HCT116 (cell line): ENCODE measurements around the gene CHMP4B. TPM values are rescaled to one million over a fixed set of nuclear protein-coding genes. Genes with fewer than 3 reads are reported as not detected.

ENCODE experiments used
- ATAC-seq: fragments of 200-7000 bp; cut with Tn5 transposase; 2 replicates; pipeline ENCODE4 v1.9.1; 2020; ENCODE audit warnings: mild to moderate bottlenecking, moderate library complexity
- BruUV-seq: library from RNA; stranded (reverse); fragments of 400-500 nt; replicated peaks from 2 replicates; lab custom pipeline; 2021; lab: Mats Ljungman, UMichigan
- CTCF ChIA-PET: fragments of 300-600 bp; sonication (Branson Sonifier 250); formaldehyde crosslinking; loops from one replicate; lab custom pipeline; 2021; ENCODE audit warnings: antibody characterized with exemption; lab: Charles Lee
- POLR2A ChIA-PET: fragments of 300-600, 350-600 bp; sonication (Branson Sonifier 250); formaldehyde crosslinking; loops from one replicate; lab custom pipeline; 2021; ENCODE audit warnings: antibody characterized with exemption; lab: Charles Lee
- RAD21 ChIA-PET, 2 experiments: fragments of 300-600 bp; sonication (Branson Sonifier 250); formaldehyde crosslinking; loops; one replicate each; lab custom pipeline; 2023; ENCODE audit warnings: low total read pairs in 2 of 2; ENCODE audit not compliant: uncharacterized antibody in 2 of 2, unreplicated experiment in 2 of 2, low non-redundant PET in 1 of 2; lab: Charles Lee
- DNase-seq: peaks from one replicate; pipeline ENCODE4 v3.0.0-alpha.2; 2010; ENCODE audit warnings: low read depth, low spot score
- H2AFZ ChIP-seq: fragments of 200-600 bp; shearing (Covaris generic), sonication (generic); 2 replicates; pipeline ENCODE4 v1.6.1; 2017; ENCODE audit warnings: low read depth, mixed run types, mixed read lengths, antibody characterized with exemption, low read length; ENCODE audit not compliant: poor library complexity, severe bottlenecking
- H3K27ac ChIP-seq: 2 replicates; pipeline ENCODE4 v1.5.1; 2012; ENCODE audit warnings: low read depth, low read length
- H3K27me3 ChIP-seq: fragments of 200-600 bp; sonication (generic); 2 replicates; pipeline ENCODE4 v1.6.1; 2016; ENCODE audit warnings: mixed run types, low read length, mixed read lengths; ENCODE audit not compliant: insufficient read depth
- H3K36me3 ChIP-seq, 2 experiments: fragments of 200-500 bp in 1 of 2; fragments of 200-600 bp in 1 of 2; sonication (Bioruptor generic) in 1 of 2; sonication (generic) in 1 of 2; 2 replicates each; pipeline versions ENCODE4 v1.5.1 to v1.6.1; 2014 to 2016; ENCODE audit warnings: low read length in 2 of 2, inconsistent platforms in 1 of 2, mixed read lengths in 1 of 2, mixed run types in 1 of 2; ENCODE audit not compliant: insufficient read depth in 2 of 2, control insufficient read depth in 1 of 2
- H3K4me1 ChIP-seq, 2 experiments: fragments of 200-600 bp in 1 of 2; sonication (generic) in 1 of 2; 2 replicates each; pipeline versions ENCODE4 v1.5.1 to v1.6.1; 2012 to 2017; ENCODE audit warnings: low read length in 2 of 2, inconsistent platforms in 1 of 2, mild to moderate bottlenecking in 1 of 2, mixed read lengths in 1 of 2, mixed run types in 1 of 2, moderate library complexity in 1 of 2; ENCODE audit not compliant: insufficient read depth in 2 of 2, control insufficient read depth in 1 of 2
- H3K4me2 ChIP-seq: fragments of 200-600 bp; sonication (generic); 2 replicates; pipeline ENCODE4 v1.6.1; 2017; ENCODE audit warnings: mixed run types, low read length, mixed read lengths
- H3K4me3 ChIP-seq, 2 experiments: fragments of 200-600 bp in 1 of 2; sonication (generic) in 1 of 2; replicated peaks in 1 of 2; 2 replicates each; pipeline ENCODE4 v1.5.1; 2011 to 2016; ENCODE audit warnings: low read length in 2 of 2, control low read depth in 1 of 2, low read depth in 1 of 2, mild to moderate bottlenecking in 1 of 2, mixed read lengths in 1 of 2, mixed run types in 1 of 2
- H3K79me2 ChIP-seq: fragments of 200-600 bp; sonication (generic); 2 replicates; pipeline ENCODE4 v1.6.1; 2017; ENCODE audit warnings: mild to moderate bottlenecking, mixed run types, low read length, moderate library complexity, mixed read lengths; ENCODE audit not compliant: insufficient read depth
- H3K9ac ChIP-seq: fragments of 200-600 bp; sonication (generic); 2 replicates; pipeline ENCODE4 v1.6.1; 2016; ENCODE audit warnings: low read length, mixed read lengths
- H3K9me2 ChIP-seq: fragments of 200-600 bp; sonication (generic), shearing (Covaris generic); 2 replicates; pipeline ENCODE4 v1.6.1; 2017; ENCODE audit warnings: mixed run types, mild to moderate bottlenecking, moderate library complexity; ENCODE audit not compliant: insufficient read depth
- H3K9me3 ChIP-seq, 2 experiments: fragments of 200-500 bp in 1 of 2; fragments of 200-600 bp in 1 of 2; sonication (Bioruptor generic) in 1 of 2; sonication (generic) in 1 of 2; 2 replicates each; pipeline ENCODE4 v1.6.1; 2014 to 2017; ENCODE audit warnings: low read length in 2 of 2, mixed read lengths in 2 of 2, inconsistent platforms in 1 of 2, low read depth in 1 of 2, mild to moderate bottlenecking in 1 of 2, mixed run types in 1 of 2, moderate library complexity in 1 of 2; ENCODE audit not compliant: control insufficient read depth in 1 of 2, insufficient read depth in 1 of 2
- H4K20me1 ChIP-seq: fragments of 200-600 bp; sonication (generic), shearing (Covaris generic); 2 replicates; pipeline ENCODE4 v1.6.1; 2017; ENCODE audit warnings: mixed run types, mild to moderate bottlenecking, moderate library complexity; ENCODE audit not compliant: insufficient read depth
- ATF3 ChIP-seq: IDR thresholded peaks from 2 replicates; pipeline ENCODE4 v1.6.1; 2012
- CBX3 ChIP-seq: IDR thresholded peaks from 2 replicates; pipeline ENCODE4 v1.6.1; 2012; ENCODE audit warnings: low read depth
- CEBPB ChIP-seq: IDR thresholded peaks from 2 replicates; pipeline ENCODE4 v1.6.1; 2012; ENCODE audit warnings: low read depth
- EGR1 ChIP-seq: IDR thresholded peaks from 2 replicates; pipeline ENCODE4 v1.6.1; 2012; ENCODE audit warnings: low read depth
- ELF1 ChIP-seq: IDR thresholded peaks from 2 replicates; pipeline ENCODE4 v1.6.1; 2012; ENCODE audit warnings: low read depth, borderline replicate concordance
- EZH2 ChIP-seq: fragments of 200-600 bp; sonication (generic); IDR thresholded peaks from 2 replicates; pipeline ENCODE4 v1.6.1; 2017; ENCODE audit warnings: antibody characterized with exemption, mixed run types
- FOSL1 ChIP-seq: IDR thresholded peaks from 2 replicates; pipeline ENCODE4 v1.6.1; 2012; ENCODE audit warnings: low read depth
- POLR2AphosphoS5 ChIP-seq: IDR thresholded peaks from 2 replicates; pipeline ENCODE4 v1.6.1; 2011; ENCODE audit warnings: mild to moderate bottlenecking, low read depth, low read length, moderate library complexity
- RAD21 ChIP-seq: IDR thresholded peaks from 2 replicates; pipeline ENCODE4 v1.6.1; 2012; ENCODE audit warnings: low read depth, mild to moderate bottlenecking
- SRF ChIP-seq: IDR thresholded peaks from 2 replicates; pipeline ENCODE4 v1.6.1; 2012; ENCODE audit warnings: low read depth
- ZBTB33 ChIP-seq: IDR thresholded peaks from 2 replicates; pipeline ENCODE4 v1.6.1; 2011; ENCODE audit warnings: mild to moderate bottlenecking, low read length, moderate library complexity; ENCODE audit not compliant: insufficient replicate concordance; ENCODE audit errors: extremely low read depth
- ZFX ChIP-seq: fragments of 450-650 bp; IDR thresholded peaks from 2 replicates; pipeline ENCODE4 v1.6.1; 2017
- intact Hi-C: fragments of 100-400 bp; cut with micrococcal nuclease; formaldehyde crosslinking; loops from 2 replicates; pipeline ENCODE4 v1.10.0; 2022
- total RNA-seq: library from RNA; stranded (reverse); gene quantifications from one replicate; pipeline ENCODE4 v1.2.1, GENCODE V29; 2021; ENCODE audit not compliant: unreplicated experiment

The CHMP4B gene
- total RNA-seq, 1 experiment from 2014 or later = 56.9 TPM

GRCh38 chr20:33841436-33841799, 30.3 kb downstream of the CHMP4B start (continued):
- TF ChIP-seq FOSL1 (no peak), SRF (no peak), RAD21 (no peak), CBX3 (no peak), EZH2 (no peak), ZBTB33 (no peak), EGR1 (no peak), ZFX (no peak), ATF3 (no peak), ELF1 (no peak)

- intact Hi-C loops = no loop called here
- H3K9me2 ChIP-seq = no peaks in the 10 kb centered on the region
- no peak for DNase-seq
- no peak overlapping the region for H3K27ac ChIP-seq
- H3K4me3 ChIP-seq = no peak overlapping the region
- no peak overlapping the region for H3K9ac ChIP-seq
- POLR2A ChIA-PET = no interaction called here
- H3K4me1 ChIP-seq = no peaks in the 10 kb centered on the region
- H2AFZ ChIP-seq = no peak overlapping the region
- no peaks in the 10 kb centered on the region for H3K27me3 ChIP-seq
- TF ChIP-seq CEBPB (no peak), EZH2 (no peak), POLR2AphosphoS5 (no peak)
- CTCF ChIA-PET = no interaction called here
- no peaks in the 10 kb centered on the region for H3K36me3 ChIP-seq
- ATAC-seq = no peak
- no peaks in the 10 kb centered on the region; the same call in 1 of the 2 replicates for H4K20me1 ChIP-seq
- RAD21 ChIA-PET = no interaction called here
- BruUV-seq = no TSS peak
- no peaks in the 10 kb centered on the region for H3K9me3 ChIP-seq
- H3K4me2 ChIP-seq = no peak overlapping the region
- peaks cover 77% of the 10 kb centered on the region for H3K79me2 ChIP-seq
Observed at GRCh38 chr20:33842346-33842745, 31.2 kb downstream of the CHMP4B start.
